Thyroid gland (tissue), 4 donors: Measurements from ENCODE around the gene SLC12A8.

Experiments used
- CTCF ChIP-seq, 6 experiments: fragments of 200-600 bp in 3 of 6; fragments of 450-650 bp in 3 of 6; sonication (generic) in 3 of 6; IDR thresholded peaks; one replicate each; pipeline ENCODE4 v1.5.1; 2016 to 2019; ENCODE audit warnings: antibody characterized with exemption in 6 of 6, mild to moderate bottlenecking in 2 of 6, inconsistent platforms in 1 of 6, moderate library complexity in 1 of 6
- POLR2A ChIP-seq, 2 donors: fragments of 450-650 bp; IDR thresholded peaks; one replicate each; pipeline ENCODE4 v1.6.1; 2017; ENCODE audit warnings: antibody characterized with exemption in 2 of 2, mild to moderate bottlenecking in 2 of 2, moderate library complexity in 1 of 2

- TF ChIP-seq CTCF (IDR thresholded peaks at IDR 0.05) (no peak), POLR2A (IDR thresholded peaks at IDR 0.05) (no peak)
These were observed 128.8 kb downstream of the SLC12A8 start for GRCh38 chr3:125083776-125084175.
